Common myeloid progenitor, CD34-positive (primary cell): ENCODE measurements around the gene TEX29.

Source experiments
- CTCF ChIA-PET: fragments of 350-600 bp; sonication (Branson Sonifier 250); formaldehyde crosslinking; loops from one replicate; lab custom pipeline; 2021; ENCODE audit warnings: antibody characterized with exemption; lab: Charles Lee
- POLR2A ChIA-PET: fragments of 350-600 bp; sonication (Branson Sonifier 250); formaldehyde crosslinking; loops from one replicate; lab custom pipeline; 2021; ENCODE audit warnings: antibody characterized with exemption; lab: Charles Lee
- DNase-seq, 3 donors: peaks; one replicate each; pipeline versions ENCODE4 v3.0.0 to v3.0.0-alpha.2; 2013
- H3K27ac ChIP-seq, 2 experiments: 1 replicate in 1 of 2; 2 replicates in 1 of 2; pipeline ENCODE4 v1.7.0; 2013; ENCODE audit warnings: inconsistent platforms in 2 of 2, low read length in 2 of 2, mild to moderate bottlenecking in 2 of 2, low read depth in 1 of 2, moderate library complexity in 1 of 2; ENCODE audit not compliant: severe bottlenecking in 2 of 2, insufficient read depth in 1 of 2, poor library complexity in 1 of 2
- H3K27me3 ChIP-seq, 5 experiments: replicated peaks in 2 of 5; 1 replicate in 3 of 5; 2 replicates in 2 of 5; pipeline versions ENCODE4 v1.6.1 to v1.7.0; 2013; ENCODE audit warnings: low read length in 4 of 5, mild to moderate bottlenecking in 2 of 5, moderate library complexity in 2 of 5, inconsistent platforms in 1 of 5; ENCODE audit not compliant: insufficient read depth in 5 of 5, control insufficient read depth in 4 of 5
- H3K36me3 ChIP-seq, 4 experiments: 1 replicate in 2 of 4; 2 replicates in 2 of 4; pipeline versions ENCODE4 v1.6.1 to v1.7.0; 2013; ENCODE audit warnings: low read length in 3 of 4, control low read depth in 1 of 4, mild to moderate bottlenecking in 1 of 4; ENCODE audit not compliant: control insufficient read depth in 4 of 4, insufficient read depth in 4 of 4
- H3K4me1 ChIP-seq, 4 experiments: 1 replicate in 3 of 4; 2 replicates in 1 of 4; pipeline versions ENCODE4 v1.6.1 to v1.7.1; 2013; ENCODE audit warnings: low read length in 3 of 4, mild to moderate bottlenecking in 3 of 4, control low read depth in 1 of 4, inconsistent platforms in 1 of 4, moderate library complexity in 1 of 4; ENCODE audit not compliant: control insufficient read depth in 4 of 4, insufficient read depth in 4 of 4; ENCODE audit errors: control extremely low read depth in 1 of 4
- H3K4me3 ChIP-seq, 7 experiments: 1 replicate in 4 of 7; 2 replicates in 3 of 7; pipeline versions ENCODE4 v1.5.1 to v1.7.0; 2013; ENCODE audit warnings: mild to moderate bottlenecking in 7 of 7, low read length in 6 of 7, moderate library complexity in 6 of 7, inconsistent platforms in 2 of 7, low read depth in 2 of 7, control low read depth in 1 of 7; ENCODE audit not compliant: insufficient read depth in 4 of 7, control insufficient read depth in 1 of 7; ENCODE audit errors: extremely low read depth in 1 of 7
- H3K9me3 ChIP-seq, 5 experiments: 1 replicate in 4 of 5; 2 replicates in 1 of 5; pipeline versions ENCODE4 v1.6.1 to v1.7.1; 2013; ENCODE audit warnings: low read length in 4 of 5, mild to moderate bottlenecking in 2 of 5, inconsistent platforms in 1 of 5, low read depth in 1 of 5, moderate library complexity in 1 of 5; ENCODE audit not compliant: control insufficient read depth in 4 of 5, insufficient read depth in 2 of 5; ENCODE audit errors: control extremely low read depth in 1 of 5
- WGBS: methylation state at CpG from one replicate; pipeline ENCODE4 v1.1.5; 2013; ENCODE audit not compliant: insufficient coverage; 5-methylcytosine and 5-hydroxymethylcytosine counted together

TEX29 gene

DNA sequence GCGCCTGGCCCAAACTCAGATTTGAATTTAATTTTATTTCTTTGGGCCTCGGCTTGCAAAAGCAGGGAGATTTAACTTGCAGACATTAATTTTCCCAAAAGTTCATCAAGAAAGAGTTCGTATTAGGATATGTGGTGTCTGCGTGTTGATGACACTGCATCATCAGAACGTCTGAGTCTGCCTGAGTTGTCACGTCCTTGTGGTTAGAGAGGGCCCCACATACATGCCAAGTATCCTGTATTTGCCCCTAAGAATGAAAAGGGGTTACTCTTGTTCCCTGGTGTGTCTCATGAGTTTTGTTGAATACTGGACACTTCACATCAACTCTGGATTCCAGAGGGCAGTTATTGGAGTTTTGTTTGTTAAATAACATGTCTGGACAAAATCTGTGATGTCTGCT, 5.6 kb upstream of the TEX29 start:
- Histone ChIP-seq H3K4me3 (no peak overlapping the region), H3K4me1 (no peaks in the 10 kb centered on the region), H3K36me3 (peaks cover 0 to 8% (median 3%) of the 10 kb centered on the region in 4 experiments), H3K9me3 (peaks cover 0 to 32% (median 16%) of the 10 kb centered on the region in 5 experiments), H3K27ac (no peak overlapping the region), H3K27me3 (no peaks in the 10 kb centered on the region)
- DNase-seq: no peak
- ChIA-PET CTCF (no interaction called here), POLR2A (no interaction called here)
- WGBS: 85% methylated on average over 6 of the region's 6 CpGs

DNA sequence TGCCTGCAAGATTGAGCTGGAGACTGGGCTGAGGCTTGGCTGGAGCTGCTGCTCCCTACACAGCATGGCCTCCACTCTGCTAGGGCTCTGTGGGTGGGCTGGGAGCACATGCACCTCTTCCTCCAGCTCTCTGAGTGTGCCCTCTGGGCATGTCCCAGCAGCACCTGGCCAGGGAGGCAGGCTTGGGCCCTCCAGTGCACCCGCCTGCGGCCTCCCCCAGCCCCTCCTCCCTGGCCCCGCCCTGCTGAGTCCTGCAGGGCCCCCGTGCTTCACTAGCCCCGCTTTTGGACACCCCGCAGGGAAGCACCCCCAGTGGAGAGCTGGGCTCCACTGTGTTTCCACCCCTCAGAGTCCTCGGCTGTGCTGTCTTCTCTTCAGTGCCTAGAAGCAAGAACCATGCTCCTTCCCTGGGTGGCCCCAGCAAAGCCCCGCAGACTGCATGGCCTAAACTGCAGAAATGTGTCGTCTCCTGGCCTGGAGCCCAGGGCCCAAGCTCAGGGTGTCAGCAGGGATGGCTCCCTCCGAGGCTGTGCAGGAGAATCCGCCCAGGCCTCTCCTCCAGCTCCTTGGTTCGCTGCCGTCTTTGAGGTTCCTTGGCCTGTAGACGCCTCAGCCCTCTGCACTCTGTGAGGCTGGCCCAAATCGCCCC, 5.0 kb upstream of the TEX29 start:
- Histone ChIP-seq H3K27ac (no peak overlapping the region), H3K4me1 (no peaks in the 10 kb centered on the region), H3K4me3 (no peak overlapping the region), H3K36me3 (peaks cover 0 to 8% (median 3%) of the 10 kb centered on the region in 4 experiments), H3K9me3 (peaks cover 0 to 26% (median 15%) of the 10 kb centered on the region in 5 experiments), H3K27me3 (peaks cover 0 to 1% (median 0%) of the 10 kb centered on the region in 5 experiments)
- POLR2A ChIA-PET: no interaction called here
- 98% methylated on average over 11 of the region's 15 CpGs for WGBS
- CTCF ChIA-PET: no interaction called here
- no peak for DNase-seq

DNA sequence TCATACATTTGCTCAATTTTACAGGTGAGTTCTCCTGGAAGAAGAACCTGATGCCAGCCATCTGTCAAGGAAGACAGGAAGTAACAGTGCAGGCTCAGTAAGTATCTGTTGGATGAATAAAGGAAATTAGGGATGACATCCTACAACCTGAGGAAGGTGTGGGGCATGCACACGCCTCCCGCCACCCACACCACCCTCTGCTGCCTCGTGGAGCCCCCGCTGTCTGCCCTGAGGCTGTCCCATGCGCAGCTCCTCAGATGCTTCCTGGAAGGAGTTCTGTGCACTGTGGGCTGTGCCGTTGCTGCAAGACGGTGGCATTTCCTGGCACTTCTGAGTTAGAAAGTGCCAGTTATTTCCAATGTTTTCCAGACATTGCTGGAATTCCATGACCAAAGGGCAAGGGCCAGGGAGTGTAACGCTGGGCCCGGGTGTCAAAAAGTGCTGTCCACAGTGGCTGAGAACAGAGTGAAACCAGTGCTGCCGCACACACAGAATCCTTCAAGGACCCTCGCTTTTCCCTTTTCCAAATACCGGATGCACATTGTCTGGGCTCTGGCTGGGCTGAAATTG, 4.2 kb upstream of the TEX29 start:
- H3K27me3 ChIP-seq: peaks cover 0 to 3% (median 0%) of the 10 kb centered on the region in 5 experiments
- H3K4me3 ChIP-seq: no peak overlapping the region
- H3K27ac ChIP-seq: no peak overlapping the region
- peaks cover 0 to 8% (median 3%) of the 10 kb centered on the region in 4 experiments for H3K36me3 ChIP-seq
- no peaks in the 10 kb centered on the region for H3K4me1 ChIP-seq
- CTCF ChIA-PET: no interaction called here
- POLR2A ChIA-PET: no interaction called here
- WGBS: 94% methylated on average over 11 of the region's 12 CpGs
- peaks cover 0 to 18% (median 11%) of the 10 kb centered on the region in 5 experiments for H3K9me3 ChIP-seq
- DNase-seq: no peak

DNA sequence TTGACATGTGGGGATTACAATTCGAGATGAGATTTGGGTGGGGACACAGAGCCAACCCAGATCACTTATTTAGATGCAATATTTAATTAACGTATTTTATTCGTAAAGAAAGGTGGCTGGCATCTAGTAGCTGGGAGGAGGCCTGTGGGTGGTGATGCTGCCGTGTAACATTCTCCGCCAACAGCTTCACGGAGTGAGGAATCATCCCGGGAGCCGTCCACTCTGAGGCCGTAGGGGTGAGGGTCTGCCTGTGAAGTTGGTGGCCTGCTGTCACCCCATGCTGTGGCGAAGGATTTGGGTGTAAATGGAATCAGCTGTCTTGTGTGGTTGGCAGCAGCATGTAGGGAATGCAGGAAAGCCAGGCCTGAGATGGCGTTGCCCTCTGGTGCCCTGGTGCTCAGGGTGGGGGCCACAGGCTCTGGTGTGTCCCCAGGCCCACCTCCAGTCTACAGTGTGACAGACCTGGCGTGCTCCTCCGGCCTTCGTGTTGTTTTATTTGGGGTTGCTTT, 3.3 kb upstream of the TEX29 start:
- DNase-seq: no peak
- H3K4me3 ChIP-seq: no peak overlapping the region
- no peaks in the 10 kb centered on the region for H3K4me1 ChIP-seq
- H3K27ac ChIP-seq: no peak overlapping the region
- H3K36me3 ChIP-seq: peaks cover 0 to 8% (median 3%) of the 10 kb centered on the region in 4 experiments
- POLR2A ChIA-PET: no interaction called here
- H3K9me3 ChIP-seq: peaks cover 0 to 12% (median 8%) of the 10 kb centered on the region in 5 experiments
- peaks cover 0 to 8% (median 0%) of the 10 kb centered on the region in 5 experiments for H3K27me3 ChIP-seq
- CTCF ChIA-PET: no interaction called here
- 97% methylated on average over 12 of the region's 14 CpGs for WGBS

DNA sequence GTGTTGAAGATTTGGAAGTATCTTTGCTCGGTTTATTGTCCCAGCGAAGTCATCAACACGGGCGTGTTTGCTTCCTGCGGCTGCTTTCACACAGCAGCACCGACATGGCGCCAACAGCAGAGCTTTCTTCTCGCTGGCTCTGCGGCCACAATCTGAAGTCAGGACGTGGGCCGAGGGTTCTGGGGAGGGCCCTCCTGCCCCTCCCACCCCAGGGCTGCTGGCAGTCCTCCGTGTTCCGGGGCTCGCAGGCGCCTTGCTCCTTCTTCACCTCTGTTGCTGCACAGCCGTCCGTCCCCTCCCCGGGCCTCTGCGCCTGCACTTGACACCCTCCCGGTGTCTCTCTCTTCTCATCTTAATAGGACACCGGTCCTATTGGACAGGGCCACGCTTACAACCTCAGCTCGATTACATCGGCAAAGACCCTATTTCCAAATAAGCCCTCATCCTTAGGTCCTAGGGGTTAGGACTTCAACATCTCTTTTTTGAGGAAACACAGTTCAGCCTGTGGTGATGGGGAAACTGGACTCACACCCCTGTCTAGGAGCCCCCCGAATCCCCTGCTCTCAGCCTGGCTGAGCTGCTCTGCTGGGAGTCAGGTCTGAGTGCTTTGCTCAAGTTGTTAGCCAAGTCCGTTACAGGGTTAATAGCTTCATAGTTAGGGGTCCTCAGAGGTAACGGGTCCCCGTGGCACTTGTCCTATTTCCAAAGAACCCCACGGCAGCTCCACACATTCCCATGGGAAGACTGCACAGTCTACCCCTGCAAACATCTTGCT, 2.7 kb upstream of the TEX29 start:
- POLR2A ChIA-PET: no interaction called here
- CTCF ChIA-PET: no interaction called here
- H3K4me1 ChIP-seq: no peaks in the 10 kb centered on the region
- WGBS: 97% methylated on average over 27 of the region's 29 CpGs
- no peak overlapping the region for H3K4me3 ChIP-seq
- H3K27me3 ChIP-seq: peaks cover 0 to 8% (median 0%) of the 10 kb centered on the region in 5 experiments
- H3K9me3 ChIP-seq: peaks cover 0 to 5% (median 3%) of the 10 kb centered on the region in 5 experiments
- peaks cover 0 to 3% (median under 1%) of the 10 kb centered on the region in 4 experiments for H3K36me3 ChIP-seq
- no peak for DNase-seq
- no peak overlapping the region for H3K27ac ChIP-seq

DNA sequence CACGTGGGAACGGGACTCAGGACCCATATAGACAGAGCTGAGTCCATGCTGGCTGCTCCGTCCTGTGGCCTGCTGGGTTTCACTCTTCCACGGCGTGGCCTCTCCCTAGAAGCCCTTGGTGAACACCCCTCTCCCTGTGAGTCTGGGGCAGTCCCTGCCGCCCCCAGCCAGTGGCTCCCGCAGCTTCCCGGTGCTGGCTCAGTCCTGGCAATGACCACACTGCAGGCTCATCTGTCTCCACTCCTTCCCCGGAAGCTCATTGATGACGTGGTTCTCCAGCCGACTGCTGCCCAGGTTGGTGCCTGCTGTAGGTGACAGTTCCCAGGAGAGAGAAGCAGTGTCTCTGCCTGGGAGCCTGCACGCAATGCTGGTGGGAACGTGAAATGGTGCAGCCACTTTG, 2.1 kb upstream of the TEX29 start:
- peaks cover 0 to 8% (median 0%) of the 10 kb centered on the region in 5 experiments for H3K27me3 ChIP-seq
- H3K4me1 ChIP-seq: no peaks in the 10 kb centered on the region
- POLR2A ChIA-PET: no interaction called here
- DNase-seq: no peak
- CTCF ChIA-PET: no interaction called here
- peaks cover 0 to 3% (median 0%) of the 10 kb centered on the region in 5 experiments for H3K9me3 ChIP-seq
- H3K4me3 ChIP-seq: no peak overlapping the region
- H3K36me3 ChIP-seq: no peaks in the 10 kb centered on the region
- no peak overlapping the region for H3K27ac ChIP-seq
- WGBS: 98% methylated on average over 12 of the region's 13 CpGs
